Cardiac muscle cell (in vitro differentiated cells and primary cell): ENCODE results near the gene GOLGA5. TPM values are rescaled to one million over a fixed set of nuclear protein-coding genes. Genes with fewer than 3 reads are reported as not detected.
"Not testable (repeated sequence)": the region's sequence is repeated elsewhere in the genome, so short reads cannot be mapped to it uniquely, and the experiment has no call there.

ENCODE experiments used
- DNase-seq, 2 donors: peaks; one replicate each; pipeline versions ENCODE4 v3.0.0 to v3.0.0-alpha.2; 2010 to 2017; ENCODE audit warnings: low read depth in 1 of 2, low spot score in 1 of 2
- H3K27ac ChIP-seq: fragments of 200-600 bp; sonication (generic); 2 replicates; pipeline ENCODE4 v1.5.1; 2016
- H3K27me3 ChIP-seq: fragments of 200-600 bp; sonication (generic); 2 replicates; pipeline ENCODE4 v1.6.0; 2016; ENCODE audit warnings: control low read depth
- H3K36me3 ChIP-seq: fragments of 200-600 bp; sonication (generic); 2 replicates; pipeline ENCODE4 v1.5.1; 2016; ENCODE audit warnings: control low read depth
- H3K4me1 ChIP-seq: fragments of 200-600 bp; sonication (generic); 2 replicates; pipeline ENCODE4 v1.8.1; 2017; ENCODE audit warnings: low read depth, mild to moderate bottlenecking, mixed run types
- H3K4me3 ChIP-seq: fragments of 200-600 bp; sonication (generic); 2 replicates; pipeline ENCODE4 v1.5.1; 2016; ENCODE audit warnings: mild to moderate bottlenecking
- H3K9me3 ChIP-seq: fragments of 200-600 bp; sonication (generic); 2 replicates; pipeline ENCODE4 v1.5.1; 2017; ENCODE audit warnings: low read depth, mild to moderate bottlenecking, control low read depth
- polyA plus RNA-seq: library from polyadenylated mRNA; unstranded; fragments of >200 nt; fragmentation: Nextera tagmentation; extraction: Ambion mirVana; gene quantifications from 2 replicates; pipeline ENCODE4 v1.2.1, GENCODE V29; 2016
- total RNA-seq: library from RNA; depleted of rRNA; stranded (reverse); fragments of >200 nt; gene quantifications from 2 replicates; pipeline ENCODE4 v1.2.3, GENCODE V29; 2016
- TF ChIP-seq, protein P1 (sequence below): IDR thresholded peaks from 2 replicates; pipeline ENCODE4 v1.5.1; 2012; ENCODE audit warnings: low read depth, mild to moderate bottlenecking, low read length

The GOLGA5 gene
- total and polyA plus RNA-seq, 2 experiments from 2014 or later: 21.8 to 32.5 TPM

- DNase-seq: no peak
- H3K27me3 ChIP-seq: no peaks in the 10 kb centered on the region
- H3K9me3 ChIP-seq: no peaks in the 10 kb centered on the region
- TF ChIP-seq, protein P1, sequence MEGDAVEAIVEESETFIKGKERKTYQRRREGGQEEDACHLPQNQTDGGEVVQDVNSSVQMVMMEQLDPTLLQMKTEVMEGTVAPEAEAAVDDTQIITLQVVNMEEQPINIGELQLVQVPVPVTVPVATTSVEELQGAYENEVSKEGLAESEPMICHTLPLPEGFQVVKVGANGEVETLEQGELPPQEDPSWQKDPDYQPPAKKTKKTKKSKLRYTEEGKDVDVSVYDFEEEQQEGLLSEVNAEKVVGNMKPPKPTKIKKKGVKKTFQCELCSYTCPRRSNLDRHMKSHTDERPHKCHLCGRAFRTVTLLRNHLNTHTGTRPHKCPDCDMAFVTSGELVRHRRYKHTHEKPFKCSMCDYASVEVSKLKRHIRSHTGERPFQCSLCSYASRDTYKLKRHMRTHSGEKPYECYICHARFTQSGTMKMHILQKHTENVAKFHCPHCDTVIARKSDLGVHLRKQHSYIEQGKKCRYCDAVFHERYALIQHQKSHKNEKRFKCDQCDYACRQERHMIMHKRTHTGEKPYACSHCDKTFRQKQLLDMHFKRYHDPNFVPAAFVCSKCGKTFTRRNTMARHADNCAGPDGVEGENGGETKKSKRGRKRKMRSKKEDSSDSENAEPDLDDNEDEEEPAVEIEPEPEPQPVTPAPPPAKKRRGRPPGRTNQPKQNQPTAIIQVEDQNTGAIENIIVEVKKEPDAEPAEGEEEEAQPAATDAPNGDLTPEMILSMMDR: no peak
- no peak overlapping the region for H3K4me3 ChIP-seq
- H3K36me3 ChIP-seq: no peaks in the 10 kb centered on the region
- H3K27ac ChIP-seq: no peak overlapping the region
- H3K4me1 ChIP-seq: no peaks in the 10 kb centered on the region
These were observed 19.5 kb upstream of the GOLGA5 start for GRCh38 chr14:92774572-92774971.

DNA sequence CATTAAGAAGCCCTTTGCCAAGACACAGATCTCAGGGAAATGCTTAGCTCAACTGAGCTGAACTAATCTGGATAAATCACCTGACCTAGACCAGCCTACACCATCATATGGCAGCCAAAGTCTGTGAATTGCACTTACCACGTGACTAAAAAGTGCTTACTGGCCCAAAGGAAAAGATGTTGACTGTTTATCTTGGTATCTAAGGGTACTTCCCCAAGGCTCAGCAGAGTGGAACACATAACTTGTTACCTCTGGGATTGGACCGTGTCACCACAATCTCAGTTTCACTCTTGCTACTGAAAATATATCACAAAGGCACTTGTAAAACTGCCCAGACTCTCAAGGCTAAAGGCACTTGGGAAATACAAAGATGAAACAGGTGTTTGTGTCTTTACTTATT, 18.8 kb upstream of the GOLGA5 start:
- not testable (repeated sequence) for H3K36me3 ChIP-seq, H3K9me3 ChIP-seq, DNase-seq, H3K27ac ChIP-seq, H3K27me3 ChIP-seq, H3K4me1 ChIP-seq, H3K4me3 ChIP-seq

- H3K27ac ChIP-seq, H3K27me3 ChIP-seq, H3K4me1 ChIP-seq, H3K9me3 ChIP-seq, H3K36me3 ChIP-seq, H3K4me3 ChIP-seq: not testable (repeated sequence)
- peak in 1 of 2 donors; percentile 23 for DNase-seq
These were observed 15.1 kb upstream of the GOLGA5 start for GRCh38 chr14:92778868-92779565.

- peak in 1 of 2 donors; percentile 32 for DNase-seq
- TF ChIP-seq, protein P1: no peak
- Histone ChIP-seq H3K36me3 (no peaks in the 10 kb centered on the region), H3K4me1 (no peaks in the 10 kb centered on the region), H3K9me3 (no peaks in the 10 kb centered on the region), H3K27ac (no peak overlapping the region), H3K27me3 (no peaks in the 10 kb centered on the region), H3K4me3 (no peak overlapping the region)
These were observed 13.5 kb upstream of the GOLGA5 start for GRCh38 chr14:92780444-92781232.

- no peak for DNase-seq
- H3K27me3 ChIP-seq: no peaks in the 10 kb centered on the region
- no peaks in the 10 kb centered on the region for H3K4me1 ChIP-seq
- H3K36me3 ChIP-seq: no peaks in the 10 kb centered on the region
- H3K4me3 ChIP-seq: no peak overlapping the region
- H3K9me3 ChIP-seq: no peaks in the 10 kb centered on the region
- H3K27ac ChIP-seq: no peak overlapping the region
- TF ChIP-seq, protein P1: no peak
These were observed 12.8 kb upstream of the GOLGA5 start for GRCh38 chr14:92781350-92781749.

DNA sequence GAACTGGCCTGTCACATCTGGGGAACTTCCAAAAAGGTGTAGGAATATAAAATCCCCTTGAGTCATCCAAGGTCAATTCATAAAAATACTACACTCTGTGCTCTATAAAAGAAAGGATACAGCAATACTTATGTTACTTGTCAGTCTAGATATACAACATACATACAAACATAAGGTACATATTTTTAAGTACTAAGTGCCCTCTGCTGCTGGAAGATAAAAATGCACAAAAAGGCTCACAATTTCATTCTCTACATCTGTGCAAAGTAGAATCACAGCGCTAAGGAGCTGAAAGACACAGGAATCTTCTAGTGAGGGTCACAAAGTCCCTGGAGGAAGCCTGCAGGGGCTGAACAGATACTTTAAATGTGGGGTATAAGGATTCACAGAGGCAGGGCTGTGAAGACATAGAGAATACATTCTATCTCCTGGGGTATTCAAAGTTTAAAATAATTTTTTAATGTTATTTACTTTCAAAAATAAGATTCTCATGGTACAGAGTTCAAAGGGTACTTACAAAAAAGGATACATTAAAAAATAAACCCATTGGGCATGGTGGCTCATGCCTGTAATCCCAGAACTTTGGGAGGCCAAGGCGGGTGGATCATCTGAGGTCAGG, 10.2 kb upstream of the GOLGA5 start:
- no peak overlapping the region for H3K27ac ChIP-seq
- peak; percentile 64 to 79 for DNase-seq
- TF ChIP-seq, protein P1: peak; percentile 54
- H3K27me3 ChIP-seq: no peaks in the 10 kb centered on the region
- no peak overlapping the region for H3K4me3 ChIP-seq
- no peaks in the 10 kb centered on the region for H3K4me1 ChIP-seq
- no peaks in the 10 kb centered on the region for H3K36me3 ChIP-seq
- H3K9me3 ChIP-seq: no peaks in the 10 kb centered on the region
